ENCODE data around the gene PRKG1.
"Not testable (repeated sequence)": the region's sequence is repeated elsewhere in the genome, so short reads cannot be mapped to it uniquely, and the experiment has no call there.

The PRKG1 gene

DNA sequence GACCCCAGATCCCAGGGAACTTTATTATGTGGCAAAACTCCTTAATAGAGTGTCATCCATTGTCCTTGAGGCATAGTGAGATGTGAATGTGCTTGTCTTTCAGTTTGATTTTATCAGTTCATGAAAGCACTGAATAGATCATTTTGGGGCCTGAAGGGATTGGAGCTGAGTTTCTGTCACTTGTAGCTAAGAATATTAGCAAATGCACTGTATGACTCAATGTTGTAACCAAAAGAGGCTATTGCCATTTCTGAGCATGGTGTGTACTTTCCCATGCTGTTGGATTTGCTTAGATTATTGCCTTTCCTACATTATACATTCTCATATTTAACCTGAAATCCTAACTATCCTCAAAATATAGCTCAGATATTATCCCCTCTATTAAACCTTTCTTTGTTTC is 130.4 kb downstream of the PRKG1 start:
- H3K4me2 ChIP-seq (ENCODE audit: low read depth, low read length, poor library complexity, severe bottlenecking): no peak overlapping the region
- H2AFZ ChIP-seq (ENCODE audit: low read length): no peak overlapping the region

DNA sequence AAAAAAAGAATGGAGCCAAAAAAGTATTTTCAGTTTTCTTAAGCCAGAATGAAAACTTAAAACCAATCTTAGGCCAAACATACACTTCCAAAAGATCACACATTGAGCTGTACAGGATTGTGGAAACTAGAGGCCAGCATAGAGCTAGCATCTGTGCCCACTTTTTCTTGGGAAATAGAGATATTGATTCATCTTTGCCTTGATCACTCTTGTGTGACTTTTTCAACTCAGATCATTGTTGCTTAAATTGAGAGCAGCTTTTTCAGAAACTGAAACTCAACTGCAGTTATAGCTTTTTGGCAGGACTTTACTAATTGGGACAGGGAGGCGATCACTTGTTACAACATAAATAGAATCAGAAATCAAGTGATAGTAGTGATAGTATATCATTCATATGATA is 132.2 kb downstream of the PRKG1 start:
- no peak overlapping the region for H2AFZ ChIP-seq (ENCODE audit: low read length)

More for the DNA sequence above, 130.4 kb downstream of the PRKG1 start:
- Histone ChIP-seq H3K9me2 (replicated peaks; ENCODE audit: low read depth, low read length) (no peaks in the 10 kb centered on the region), H3K9me3 (ENCODE audit: insufficient read depth, low read depth, low read length) (no peaks in the 10 kb centered on the region), H3K9ac (ENCODE audit: low read depth, low read length, poor library complexity, severe bottlenecking) (no peak overlapping the region), H3F3A (ENCODE audit: low read depth) (no peaks in the 10 kb centered on the region), H3K4me1 (ENCODE audit: insufficient read depth, low read length, poor library complexity, severe bottlenecking) (no peaks in the 10 kb centered on the region), H3K79me2 (ENCODE audit: insufficient read depth, low read length) (no peaks in the 10 kb centered on the region), H3K4me3 (ENCODE audit: low read length, poor library complexity, severe bottlenecking) (no peak overlapping the region), H4K20me1 (ENCODE audit: insufficient read depth, low read length, poor library complexity, severe bottlenecking) (no peaks in the 10 kb centered on the region), H3K36me3 (ENCODE audit: insufficient read depth, low read length) (no peaks in the 10 kb centered on the region), H3K27me3 (ENCODE audit: insufficient read depth, low read length, poor library complexity, severe bottlenecking) (no peaks in the 10 kb centered on the region)
- no peak for TF ChIP-seq EZH2phosphoT487 (IDR thresholded peaks at IDR 0.05; ENCODE audit: borderline replicate concordance)
- TF ChIP-seq, protein P1, sequence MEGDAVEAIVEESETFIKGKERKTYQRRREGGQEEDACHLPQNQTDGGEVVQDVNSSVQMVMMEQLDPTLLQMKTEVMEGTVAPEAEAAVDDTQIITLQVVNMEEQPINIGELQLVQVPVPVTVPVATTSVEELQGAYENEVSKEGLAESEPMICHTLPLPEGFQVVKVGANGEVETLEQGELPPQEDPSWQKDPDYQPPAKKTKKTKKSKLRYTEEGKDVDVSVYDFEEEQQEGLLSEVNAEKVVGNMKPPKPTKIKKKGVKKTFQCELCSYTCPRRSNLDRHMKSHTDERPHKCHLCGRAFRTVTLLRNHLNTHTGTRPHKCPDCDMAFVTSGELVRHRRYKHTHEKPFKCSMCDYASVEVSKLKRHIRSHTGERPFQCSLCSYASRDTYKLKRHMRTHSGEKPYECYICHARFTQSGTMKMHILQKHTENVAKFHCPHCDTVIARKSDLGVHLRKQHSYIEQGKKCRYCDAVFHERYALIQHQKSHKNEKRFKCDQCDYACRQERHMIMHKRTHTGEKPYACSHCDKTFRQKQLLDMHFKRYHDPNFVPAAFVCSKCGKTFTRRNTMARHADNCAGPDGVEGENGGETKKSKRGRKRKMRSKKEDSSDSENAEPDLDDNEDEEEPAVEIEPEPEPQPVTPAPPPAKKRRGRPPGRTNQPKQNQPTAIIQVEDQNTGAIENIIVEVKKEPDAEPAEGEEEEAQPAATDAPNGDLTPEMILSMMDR (conservative IDR thresholded peaks at IDR 0.05; ENCODE audit: low read length): no peak

DNA sequence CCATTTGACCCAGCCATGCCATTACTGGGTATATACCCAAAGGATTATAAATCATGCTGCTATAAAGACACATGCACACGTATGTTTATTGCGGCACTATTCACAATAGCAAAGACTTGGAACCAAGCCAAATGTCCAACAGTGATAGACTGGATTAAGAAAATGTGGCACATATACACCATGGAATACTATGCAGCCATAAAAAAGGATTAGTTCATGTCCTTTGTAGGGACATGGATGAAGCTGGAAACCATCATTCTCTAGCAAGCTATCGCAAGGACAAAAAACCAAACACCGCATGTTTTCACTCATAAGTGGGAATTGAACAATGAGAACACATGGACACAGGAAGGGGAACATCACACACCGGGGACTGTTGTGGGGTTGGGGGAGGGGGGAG is 138.7 kb downstream of the PRKG1 start:
- not testable (repeated sequence) for H4K20me1 ChIP-seq (ENCODE audit: insufficient read depth, low read length, poor library complexity, severe bottlenecking); H3K79me2 ChIP-seq (ENCODE audit: insufficient read depth, low read length); H3K4me3 ChIP-seq (ENCODE audit: low read length, poor library complexity, severe bottlenecking); H3F3A ChIP-seq (ENCODE audit: low read depth); H3K4me2 ChIP-seq (ENCODE audit: low read depth, low read length, poor library complexity, severe bottlenecking); H3K9me2 ChIP-seq (replicated peaks; ENCODE audit: low read depth, low read length); H3K27me3 ChIP-seq (ENCODE audit: insufficient read depth, low read length, poor library complexity, severe bottlenecking); H2AFZ ChIP-seq (ENCODE audit: low read length); H3K9me3 ChIP-seq (ENCODE audit: insufficient read depth, low read depth, low read length); H3K4me1 ChIP-seq (ENCODE audit: insufficient read depth, low read length, poor library complexity, severe bottlenecking); H3K36me3 ChIP-seq (ENCODE audit: insufficient read depth, low read length); H3K9ac ChIP-seq (ENCODE audit: low read depth, low read length, poor library complexity, severe bottlenecking)

More for the DNA sequence above, 132.2 kb downstream of the PRKG1 start:
- Histone ChIP-seq H3K27me3 (ENCODE audit: insufficient read depth, low read length, poor library complexity, severe bottlenecking) (no peaks in the 10 kb centered on the region), H3K4me2 (ENCODE audit: low read depth, low read length, poor library complexity, severe bottlenecking) (no peak overlapping the region), H3K4me1 (ENCODE audit: insufficient read depth, low read length, poor library complexity, severe bottlenecking) (no peaks in the 10 kb centered on the region), H3K4me3 (ENCODE audit: low read length, poor library complexity, severe bottlenecking) (no peak overlapping the region), H3K36me3 (ENCODE audit: insufficient read depth, low read length) (no peaks in the 10 kb centered on the region), H3K9me2 (replicated peaks; ENCODE audit: low read depth, low read length) (no peaks in the 10 kb centered on the region), H3K9ac (ENCODE audit: low read depth, low read length, poor library complexity, severe bottlenecking) (no peak overlapping the region), H4K20me1 (ENCODE audit: insufficient read depth, low read length, poor library complexity, severe bottlenecking) (no peaks in the 10 kb centered on the region), H3K9me3 (ENCODE audit: insufficient read depth, low read depth, low read length) (no peaks in the 10 kb centered on the region), H3K79me2 (ENCODE audit: insufficient read depth, low read length) (no peaks in the 10 kb centered on the region), H3F3A (ENCODE audit: low read depth) (no peaks in the 10 kb centered on the region)
- no peak for TF ChIP-seq EZH2phosphoT487 (IDR thresholded peaks at IDR 0.05; ENCODE audit: borderline replicate concordance)
- TF ChIP-seq, protein P1 (conservative IDR thresholded peaks at IDR 0.05; ENCODE audit: low read length): no peak

All from Loucy (cell line).